ENCODE measurements around the gene PHF13. TPM values are rescaled to one million over a fixed set of nuclear protein-coding genes. Genes with fewer than 3 reads are reported as not detected.

Gene PHF13
- total and polyA plus RNA-seq, 2 of the 4 experiments (the other 2 are of a cell fraction) = 7.3 to 9.8 TPM

- no peak overlapping the region for H2BK5ac ChIP-seq (ENCODE audit: low read depth, low read length, poor library complexity, severe bottlenecking)
- in situ Hi-C loops (cut with MboI; ENCODE audit: low sequenced_read_pairs) = no loop called here
Observed at GRCh38 chr1:6587261-6588005, 26.1 kb upstream of the PHF13 start.

More at GRCh38 chr1:6587261-6588005, 26.1 kb upstream of the PHF13 start:
- CTCF ChIA-PET = interaction anchor here (0.6 kb wide), 1 partner anchor 71 kb away, joined by 5 read pairs; no protein-coding TSS in a partner anchor
- H3K4me3 ChIP-seq (ENCODE audit: insufficient read depth, low read depth, low read length) = no peak overlapping the region
- no peak overlapping the region for H3K56ac ChIP-seq (ENCODE audit: extremely low read depth, insufficient read depth, low read length)
- no peak overlapping the region for H2BK20ac ChIP-seq (ENCODE audit: low read depth, low read length)
- no peak overlapping the region for H3K4me2 ChIP-seq (ENCODE audit: low read depth, low read length)
- no peak overlapping the region for H3K14ac ChIP-seq (replicated peaks; ENCODE audit: low read depth, low read length)
- H3K36me3 ChIP-seq (ENCODE audit: control insufficient read depth, insufficient read depth, low read length) = peaks cover 49% of the 10 kb centered on the region
- no peak overlapping the region for H2AK5ac ChIP-seq (ENCODE audit: low read depth, low read length)
- H3K27me3 ChIP-seq (ENCODE audit: control insufficient read depth, insufficient read depth, low read length) = no peaks in the 10 kb centered on the region
- peaks cover 50% of the 10 kb centered on the region for H4K20me1 ChIP-seq (ENCODE audit: insufficient read depth, low read length)
- H2AFZ ChIP-seq (replicated peaks; ENCODE audit: low read length, poor library complexity) = peak overlapping the region; percentile 7
- BruUV-seq (replicated peaks) = no TSS peak
- DNase-seq (no peak), ATAC-seq (ENCODE audit: low read depth) (no peak)
- no peaks in the 10 kb centered on the region for H3K9me3 ChIP-seq (ENCODE audit: control insufficient read depth, insufficient read depth, low read length)
- H2AK9ac ChIP-seq (replicated peaks; ENCODE audit: low read depth, low read length, poor library complexity) = peak overlapping the region; percentile 7
- intact Hi-C loops (cut with micrococcal nuclease) (no loop called here), dilution Hi-C loops (cut with HindIII; ENCODE audit: low sequenced_read_pairs, unreplicated experiment) (no loop called here)
- TF ChIP-seq RAD21 (IDR thresholded peaks at IDR 0.05; ENCODE audit: low read length) (no peak), FOS (IDR thresholded peaks at IDR 0.05; ENCODE audit: low read depth, low read length) (no peak), BHLHE40 (IDR thresholded peaks at IDR 0.05; ENCODE audit: low read depth, low read length) (no peak), SMC3 (IDR thresholded peaks at IDR 0.05; ENCODE audit: low read depth, low read length) (no peak), RFX5 (IDR thresholded peaks at IDR 0.05; ENCODE audit: low read depth, low read length) (no peak), MXI1 (IDR thresholded peaks at IDR 0.05; ENCODE audit: borderline replicate concordance, low read depth, low read length) (no peak), CHD1 (IDR thresholded peaks at IDR 0.05; ENCODE audit: low read depth, low read length) (no peak), NFE2L2 (IDR thresholded peaks at IDR 0.05; ENCODE audit: low read depth, low read length) (no peak), MAZ (IDR thresholded peaks at IDR 0.05; ENCODE audit: borderline replicate concordance, low read depth, low read length) (no peak), RCOR1 (IDR thresholded peaks at IDR 0.05; ENCODE audit: insufficient replicate concordance, low read length) (no peak), MAFK (IDR thresholded peaks at IDR 0.05; ENCODE audit: low read depth, low read length) (no peak), CEBPB (IDR thresholded peaks at IDR 0.05; ENCODE audit: low read depth, low read length) (no peak), POLR2A (IDR thresholded peaks at IDR 0.05; ENCODE audit: low read depth, low read length) (no peak)
- TF ChIP-seq, protein P1, sequence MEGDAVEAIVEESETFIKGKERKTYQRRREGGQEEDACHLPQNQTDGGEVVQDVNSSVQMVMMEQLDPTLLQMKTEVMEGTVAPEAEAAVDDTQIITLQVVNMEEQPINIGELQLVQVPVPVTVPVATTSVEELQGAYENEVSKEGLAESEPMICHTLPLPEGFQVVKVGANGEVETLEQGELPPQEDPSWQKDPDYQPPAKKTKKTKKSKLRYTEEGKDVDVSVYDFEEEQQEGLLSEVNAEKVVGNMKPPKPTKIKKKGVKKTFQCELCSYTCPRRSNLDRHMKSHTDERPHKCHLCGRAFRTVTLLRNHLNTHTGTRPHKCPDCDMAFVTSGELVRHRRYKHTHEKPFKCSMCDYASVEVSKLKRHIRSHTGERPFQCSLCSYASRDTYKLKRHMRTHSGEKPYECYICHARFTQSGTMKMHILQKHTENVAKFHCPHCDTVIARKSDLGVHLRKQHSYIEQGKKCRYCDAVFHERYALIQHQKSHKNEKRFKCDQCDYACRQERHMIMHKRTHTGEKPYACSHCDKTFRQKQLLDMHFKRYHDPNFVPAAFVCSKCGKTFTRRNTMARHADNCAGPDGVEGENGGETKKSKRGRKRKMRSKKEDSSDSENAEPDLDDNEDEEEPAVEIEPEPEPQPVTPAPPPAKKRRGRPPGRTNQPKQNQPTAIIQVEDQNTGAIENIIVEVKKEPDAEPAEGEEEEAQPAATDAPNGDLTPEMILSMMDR (conservative IDR thresholded peaks at IDR 0.05; ENCODE audit: low read depth, low read length) = no peak
- TF ChIP-seq, protein P2, sequence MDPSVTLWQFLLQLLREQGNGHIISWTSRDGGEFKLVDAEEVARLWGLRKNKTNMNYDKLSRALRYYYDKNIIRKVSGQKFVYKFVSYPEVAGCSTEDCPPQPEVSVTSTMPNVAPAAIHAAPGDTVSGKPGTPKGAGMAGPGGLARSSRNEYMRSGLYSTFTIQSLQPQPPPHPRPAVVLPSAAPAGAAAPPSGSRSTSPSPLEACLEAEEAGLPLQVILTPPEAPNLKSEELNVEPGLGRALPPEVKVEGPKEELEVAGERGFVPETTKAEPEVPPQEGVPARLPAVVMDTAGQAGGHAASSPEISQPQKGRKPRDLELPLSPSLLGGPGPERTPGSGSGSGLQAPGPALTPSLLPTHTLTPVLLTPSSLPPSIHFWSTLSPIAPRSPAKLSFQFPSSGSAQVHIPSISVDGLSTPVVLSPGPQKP (IDR thresholded peaks at IDR 0.05; ENCODE audit: borderline replicate concordance, low read depth, low read length) = no peak
- TF ChIP-seq, protein P3, sequence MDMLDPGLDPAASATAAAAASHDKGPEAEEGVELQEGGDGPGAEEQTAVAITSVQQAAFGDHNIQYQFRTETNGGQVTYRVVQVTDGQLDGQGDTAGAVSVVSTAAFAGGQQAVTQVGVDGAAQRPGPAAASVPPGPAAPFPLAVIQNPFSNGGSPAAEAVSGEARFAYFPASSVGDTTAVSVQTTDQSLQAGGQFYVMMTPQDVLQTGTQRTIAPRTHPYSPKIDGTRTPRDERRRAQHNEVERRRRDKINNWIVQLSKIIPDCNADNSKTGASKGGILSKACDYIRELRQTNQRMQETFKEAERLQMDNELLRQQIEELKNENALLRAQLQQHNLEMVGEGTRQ (IDR thresholded peaks at IDR 0.05; ENCODE audit: low read depth, low read length) = no peak
- H3K79me1 ChIP-seq (ENCODE audit: low read depth in 1 of 2, low read length in 2 of 2) = peaks cover 7 to 53% of the 10 kb centered on the region in 2 experiments
- no peak overlapping the region for H3K4ac ChIP-seq (ENCODE audit: low read depth, low read length)
- POLR2A ChIA-PET (ENCODE audit: unreplicated experiment) = no interaction called here
- no peak overlapping the region for H3K9ac ChIP-seq (ENCODE audit: low read depth, low read length)
- H3K4me1 ChIP-seq (ENCODE audit: control insufficient read depth, insufficient read depth, low read length) = no peaks in the 10 kb centered on the region
- H4K8ac ChIP-seq (ENCODE audit: low read depth in 2 of 2, low read length in 2 of 2) = no peak overlapping the region
- no peak overlapping the region for H4K5ac ChIP-seq (ENCODE audit: low read depth, low read length)
- no peak overlapping the region for H2BK15ac ChIP-seq (ENCODE audit: low read depth, low read length)
- no peak overlapping the region for H3K18ac ChIP-seq (ENCODE audit: low read depth, low read length)
- no peak overlapping the region for H4K91ac ChIP-seq (ENCODE audit: insufficient read depth, low read depth, low read length)
- peaks cover 4% of the 10 kb centered on the region; the same call in 1 of the 2 replicates for H3K9me1 ChIP-seq (ENCODE audit: insufficient read depth, low read length)
- no peak overlapping the region for H3K23ac ChIP-seq (ENCODE audit: low read depth, low read length)
- WGBS, 2 experiments (ENCODE audit: extremely low coverage in 2 of 2, insufficient read length in 1 of 2) = 84% methylated on average over 6 of the region's 13 CpGs; no CpG with 5 or more reads in 1 of the 2 experiments
- no peak overlapping the region for H3K27ac ChIP-seq (ENCODE audit: insufficient read depth, low read length)
- no peak overlapping the region for H2BK120ac ChIP-seq (ENCODE audit: low read depth, low read length)
